Body of pancreas (tissue), 4 donors: Measurements from ENCODE around the gene MAN1B1. TPM values are rescaled to one million over a fixed set of nuclear protein-coding genes. Genes with fewer than 3 reads are reported as not detected.

Experiments
- ATAC-seq: fragments of 150-250 bp; one replicate; pipeline ENCODE4 v1.9.1; 2016
- DNase-seq, 4 donors: peaks; one replicate each; pipeline ENCODE4 v3.0.0-alpha.2; 2019
- H3K27ac ChIP-seq, 4 donors: fragments of 200-600 bp; sonication (generic); 1 replicate in 3 of 4; 2 replicates in 1 of 4; pipeline versions ENCODE4 v1.5.1 to v1.6.1; 2016 to 2019; ENCODE audit warnings: mild to moderate bottlenecking in 1 of 4, mixed read lengths in 1 of 4, moderate library complexity in 1 of 4
- H3K27me3 ChIP-seq, 2 donors: fragments of 200-600 bp; sonication (generic); one replicate each; pipeline ENCODE4 v1.6.0; 2016; ENCODE audit warnings: mild to moderate bottlenecking in 1 of 2
- H3K36me3 ChIP-seq, 2 donors: fragments of 200-600 bp; sonication (generic); replicated peaks in 1 of 2; 2 replicates each; pipeline ENCODE4 v1.5.1; 2016; ENCODE audit warnings: low read depth in 2 of 2; ENCODE audit not compliant: insufficient read depth in 1 of 2
- H3K4me1 ChIP-seq: fragments of 200-600 bp; sonication (generic); one replicate; pipeline ENCODE4 v1.6.0; 2016
- H3K4me3 ChIP-seq, 2 donors: fragments of 200-600 bp; sonication (generic); 1 replicate in 1 of 2; 2 replicates in 1 of 2; pipeline ENCODE4 v1.5.1; 2016 to 2019
- H3K9me3 ChIP-seq, 3 donors: fragments of 200-600 bp; sonication (generic); 1 replicate in 2 of 3; 2 replicates in 1 of 3; pipeline ENCODE4 v1.5.1; 2016
- POLR2A ChIP-seq, 3 donors: fragments of 450-650 bp; IDR thresholded peaks; one replicate each; pipeline ENCODE4 v1.6.1; 2016; ENCODE audit warnings: antibody characterized with exemption in 3 of 3, mild to moderate bottlenecking in 2 of 3
- WGBS, 2 donors: methylation state at CpG; one replicate each; pipeline ENCODE4 v1.1.5; 2017; 5-methylcytosine and 5-hydroxymethylcytosine counted together
- intact Hi-C: fragments of 100-400 bp; cut with DNase I; formaldehyde crosslinking; loops from one replicate; pipeline ENCODE4 v1.15.1; 2023
- total RNA-seq, 2 donors: library from RNA; depleted of rRNA; stranded (reverse); fragments of >200 nt; gene quantifications; one replicate each; pipeline ENCODE4 v1.1.0, GENCODE V29; 2016
- TF ChIP-seq, protein P1 (sequence below), 7 experiments: fragments of 450-650 bp in 4 of 7; fragments of 200-600 bp in 3 of 7; sonication (generic) in 3 of 7; IDR thresholded peaks; one replicate each; pipeline ENCODE4 v1.5.1; 2016 to 2019; ENCODE audit warnings: antibody characterized with exemption in 7 of 7

Gene MAN1B1
- total RNA-seq, 2 donors from 2014 or later, result 32.6 to 34.2 TPM

- intact Hi-C loops, result no loop called here
- no peaks in the 10 kb centered on the region for H3K36me3 ChIP-seq
- TF ChIP-seq, protein P1, sequence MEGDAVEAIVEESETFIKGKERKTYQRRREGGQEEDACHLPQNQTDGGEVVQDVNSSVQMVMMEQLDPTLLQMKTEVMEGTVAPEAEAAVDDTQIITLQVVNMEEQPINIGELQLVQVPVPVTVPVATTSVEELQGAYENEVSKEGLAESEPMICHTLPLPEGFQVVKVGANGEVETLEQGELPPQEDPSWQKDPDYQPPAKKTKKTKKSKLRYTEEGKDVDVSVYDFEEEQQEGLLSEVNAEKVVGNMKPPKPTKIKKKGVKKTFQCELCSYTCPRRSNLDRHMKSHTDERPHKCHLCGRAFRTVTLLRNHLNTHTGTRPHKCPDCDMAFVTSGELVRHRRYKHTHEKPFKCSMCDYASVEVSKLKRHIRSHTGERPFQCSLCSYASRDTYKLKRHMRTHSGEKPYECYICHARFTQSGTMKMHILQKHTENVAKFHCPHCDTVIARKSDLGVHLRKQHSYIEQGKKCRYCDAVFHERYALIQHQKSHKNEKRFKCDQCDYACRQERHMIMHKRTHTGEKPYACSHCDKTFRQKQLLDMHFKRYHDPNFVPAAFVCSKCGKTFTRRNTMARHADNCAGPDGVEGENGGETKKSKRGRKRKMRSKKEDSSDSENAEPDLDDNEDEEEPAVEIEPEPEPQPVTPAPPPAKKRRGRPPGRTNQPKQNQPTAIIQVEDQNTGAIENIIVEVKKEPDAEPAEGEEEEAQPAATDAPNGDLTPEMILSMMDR (IDR thresholded peaks at IDR 0.05), result no peak
- no peak for TF ChIP-seq POLR2A (IDR thresholded peaks at IDR 0.05)
- peak overlapping the region in 1 of 2 donors; percentile 1 for H3K4me3 ChIP-seq
- ATAC-seq, result peak; percentile 41
- WGBS, 2 donors, result 17 to 70% methylated on average over 2 to 59 of the region's 71 CpGs
- no peaks in the 10 kb centered on the region for H3K27me3 ChIP-seq
- peaks cover 40% of the 10 kb centered on the region for H3K4me1 ChIP-seq
- no peak for DNase-seq
- peak overlapping the region in 3 of 4 donors; percentile 19 to 81 (median 69) for H3K27ac ChIP-seq
- no peaks in the 10 kb centered on the region for H3K9me3 ChIP-seq
These were observed 33.5 kb upstream of the MAN1B1 start for GRCh38 chr9:137052998-137053943.

DNA sequence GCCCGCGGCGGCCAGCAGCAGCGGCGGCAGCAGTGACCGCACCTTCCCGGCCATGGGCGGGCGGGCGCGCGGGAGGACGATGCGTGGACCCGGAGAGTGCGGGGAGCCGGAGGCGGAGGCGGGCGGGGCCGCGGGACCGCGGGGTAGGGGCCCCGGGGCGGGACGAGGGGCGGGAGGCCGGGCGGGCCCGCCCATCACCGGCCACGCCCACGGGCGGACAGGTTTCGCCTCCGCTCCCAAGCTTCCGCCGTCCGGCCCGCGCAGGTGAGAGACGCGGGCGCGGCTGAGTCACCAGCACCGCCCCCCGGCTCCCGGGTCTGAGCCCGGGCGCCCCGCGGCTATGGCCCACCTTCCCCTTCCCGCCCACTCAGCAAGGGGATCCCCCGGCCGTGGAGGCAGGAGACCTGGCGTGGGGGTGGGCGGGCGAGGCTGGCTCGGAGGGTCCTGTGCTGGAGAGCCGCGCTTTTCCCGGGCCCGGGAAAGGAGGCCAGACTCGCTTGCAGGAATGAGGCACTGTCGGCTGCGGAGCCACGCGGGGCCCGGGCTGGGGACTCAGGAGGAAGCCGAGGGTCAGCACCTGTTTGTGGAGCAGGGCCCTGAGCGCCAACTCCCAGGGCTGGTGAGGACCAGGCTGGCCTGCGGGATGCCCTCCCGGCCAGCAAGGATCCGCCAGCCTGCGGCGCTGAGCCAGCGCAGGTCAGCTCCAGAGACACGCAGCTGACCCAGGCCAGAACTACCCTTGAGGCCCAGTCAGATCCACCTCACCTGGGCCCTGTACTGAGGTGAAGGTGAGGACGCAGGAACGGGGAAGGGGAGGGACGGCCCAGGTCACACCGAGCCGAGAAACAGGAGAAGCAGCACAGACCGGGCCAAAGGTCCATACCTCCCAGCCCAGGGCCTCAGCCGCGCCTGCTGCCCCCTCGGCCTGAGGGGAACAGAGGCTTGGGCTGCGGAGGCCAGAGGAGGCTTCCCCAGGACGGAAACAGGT lies 32.5 kb upstream of the MAN1B1 start, which contains the start of gene ENTPD2:
Gene ENTPD2, minus strand, starts transcription at position 118 of the 988 bp plus-strand sequence. Its CDS starts 64 bp downstream, at position 54.
- no peaks in the 10 kb centered on the region for H3K9me3 ChIP-seq
- peak within 1 kb of the TSS in 1 of 2 donors; percentile 1 for H3K4me3 ChIP-seq
- ATAC-seq, result peak; percentile 78
- intact Hi-C loops, result no loop called here
- no peaks in the 10 kb centered on the region for H3K36me3 ChIP-seq
- H3K27ac ChIP-seq, result peak within 1 kb of the TSS; percentile 68 to 81 (median 72)
- peaks cover 40% of the 10 kb centered on the region for H3K4me1 ChIP-seq
- DNase-seq, result peak; percentile 80 to 89 (median 86)
- no peaks in the 10 kb centered on the region for H3K27me3 ChIP-seq
- 15 to 69% methylated on average over 17 to 87 of the region's 90 CpGs for WGBS, 2 donors
- peak; percentile 40 to 61 (median 54) for TF ChIP-seq POLR2A (IDR thresholded peaks at IDR 0.05)
- TF ChIP-seq, protein P1 (IDR thresholded peaks at IDR 0.05), result no peak

- Histone ChIP-seq H3K27ac (peak overlapping the region; percentile 12 to 81 (median 72)), H3K4me1 (peaks cover 36% of the 10 kb centered on the region), H3K4me3 (no peak overlapping the region), H3K9me3 (no peaks in the 10 kb centered on the region), H3K27me3 (no peaks in the 10 kb centered on the region), H3K36me3 (no peaks in the 10 kb centered on the region)
- ATAC-seq (no peak), DNase-seq (no peak)
- WGBS, 2 donors, result 64 to 84% methylated on average over 6 to 12 of the region's 17 CpGs
- TF ChIP-seq, protein P1 (IDR thresholded peaks at IDR 0.05), result no peak
- no peak for TF ChIP-seq POLR2A (IDR thresholded peaks at IDR 0.05)
- intact Hi-C loops, result no loop called here
These were observed 31.8 kb upstream of the MAN1B1 start for GRCh38 chr9:137054932-137055384.

DNA sequence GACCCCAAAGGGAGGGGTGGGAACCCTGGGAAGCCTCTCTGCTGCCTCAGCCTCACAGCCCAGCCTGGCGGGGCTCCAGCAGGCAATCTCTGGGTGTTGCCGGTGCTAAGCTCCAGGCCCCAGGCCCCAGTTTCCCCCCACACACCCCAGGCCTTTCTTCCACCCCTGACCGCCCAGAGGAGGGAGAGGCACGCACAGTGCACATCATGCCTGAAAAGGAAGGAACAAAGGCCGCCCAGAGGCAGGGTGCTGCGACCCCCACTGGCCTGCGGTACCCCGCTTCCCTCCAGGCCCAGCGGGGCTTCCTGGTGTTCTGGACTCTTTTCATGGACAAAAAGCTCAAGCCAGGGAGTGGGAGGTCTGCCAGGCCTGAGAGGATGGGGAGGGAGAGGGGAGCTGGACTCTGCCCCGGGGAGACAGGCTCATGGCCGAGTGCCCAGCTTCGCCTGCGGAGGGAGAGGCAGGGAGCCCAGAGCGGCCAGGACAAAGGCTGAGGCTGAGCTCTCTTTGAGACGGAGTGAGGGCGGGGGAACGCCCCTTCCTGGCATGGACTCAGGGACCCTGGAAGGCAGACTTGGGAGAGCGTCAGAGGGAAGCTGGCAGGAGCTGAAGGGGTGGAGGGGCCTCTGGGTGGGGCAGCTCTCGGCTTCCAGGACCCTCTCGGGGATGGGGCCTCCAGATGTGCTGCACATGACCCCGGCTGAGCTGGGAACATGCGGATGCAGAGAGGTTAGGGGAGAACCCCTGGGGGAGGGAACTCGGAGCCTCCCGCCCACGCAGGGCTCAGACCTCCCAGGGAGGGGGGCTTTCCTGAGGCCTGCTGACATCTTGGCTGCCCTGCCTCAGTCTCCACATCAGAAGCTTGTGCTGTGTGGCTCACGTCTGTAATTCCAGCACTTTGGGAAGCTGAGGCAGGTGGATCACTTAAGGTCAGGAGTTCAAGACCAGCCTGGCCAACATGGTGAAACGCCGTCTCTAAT lies 31.1 kb upstream of the MAN1B1 start:
- peak; percentile 87 for ATAC-seq
- 7 to 18% methylated on average over 18 to 27 of the region's 28 CpGs for WGBS, 2 donors

More for the DNA sequence above, 31.1 kb upstream of the MAN1B1 start:
- H3K27ac ChIP-seq, result peak overlapping the region; percentile 32 to 81 (median 72)
- peak; percentile 94 to 98 (median 96) for DNase-seq
- no peak overlapping the region for H3K4me3 ChIP-seq
- intact Hi-C loops, result no loop called here
- no peaks in the 10 kb centered on the region for H3K36me3 ChIP-seq
- TF ChIP-seq POLR2A (IDR thresholded peaks at IDR 0.05), result no peak
- TF ChIP-seq, protein P1 (IDR thresholded peaks at IDR 0.05), result no peak
- H3K9me3 ChIP-seq, result no peaks in the 10 kb centered on the region
- H3K4me1 ChIP-seq, result peaks cover 36% of the 10 kb centered on the region
- no peaks in the 10 kb centered on the region for H3K27me3 ChIP-seq
